K562 (cell line): Measurements from ENCODE around the gene SS18.

Experiments
- CTCF ChIP-seq, 3 experiments: IDR thresholded peaks in 2 of 3; conservative IDR thresholded peaks in 1 of 3; 2 replicates each; pipeline ENCODE4 v1.5.1; 2011 to 2012; ENCODE audit warnings: low read length in 3 of 3, mild to moderate bottlenecking in 3 of 3, control low read depth in 2 of 3, improper control_type of control experiment in 1 of 3, inconsistent platforms in 1 of 3, low read depth in 1 of 3, mixed read lengths in 1 of 3, moderate library complexity in 1 of 3; ENCODE audit not compliant: insufficient read depth in 2 of 3
- EP400 ChIP-seq: fragments of 450-650 bp; IDR thresholded peaks from 2 replicates; pipeline ENCODE4 v1.6.1; 2017; ENCODE audit warnings: antibody characterized with exemption, mild to moderate bottlenecking, moderate library complexity
- EZH2 ChIP-seq: IDR thresholded peaks from 2 replicates; pipeline ENCODE4 v1.6.1; 2012; ENCODE audit warnings: low read depth, mild to moderate bottlenecking, inconsistent platforms, low read length, borderline replicate concordance
- GTF2F1 ChIP-seq: IDR thresholded peaks from 2 replicates; pipeline ENCODE4 v1.6.1; 2011; ENCODE audit warnings: low read depth, low read length, improper control_type of control experiment
- HSF4 ChIP-seq: fragments of 250-450 bp; sonication (Bioruptor Pico); IDR thresholded peaks from 2 replicates; pipeline ENCODE4 v2.1.2; 2022; ENCODE audit warnings: mild to moderate bottlenecking, moderate library complexity, borderline replicate concordance
- MEF2A ChIP-seq: IDR thresholded peaks from 2 replicates; pipeline ENCODE4 v1.6.1; 2011; ENCODE audit warnings: low read depth, mild to moderate bottlenecking, low read length, moderate library complexity; ENCODE audit not compliant: control insufficient read depth
- NFXL1 ChIP-seq: fragments of 450-650 bp; formaldehyde crosslinking; IDR thresholded peaks from 2 replicates; pipeline ENCODE4 v1.4.0; 2021; ENCODE audit warnings: mild to moderate bottlenecking
- RFX5 ChIP-seq: IDR thresholded peaks from 2 replicates; pipeline ENCODE4 v1.6.1; 2011; ENCODE audit warnings: low read depth, mild to moderate bottlenecking, improper control_type of control experiment, low read length
- TAF1 ChIP-seq: IDR thresholded peaks from 2 replicates; pipeline ENCODE4 v1.6.1; 2011; ENCODE audit warnings: mild to moderate bottlenecking, low read length, moderate library complexity; ENCODE audit not compliant: insufficient read depth, control insufficient read depth, severe bottlenecking; ENCODE audit errors: extremely low read depth
- TBP ChIP-seq: optimal IDR thresholded peaks from 2 replicates; pipeline ENCODE3; 2011; ENCODE audit warnings: low read depth, low read length, improper control_type of control experiment
- USF2 ChIP-seq: sonication (generic); formaldehyde crosslinking; IDR thresholded peaks from 2 replicates; pipeline ENCODE4 v1.5.0; 2020; ENCODE audit warnings: missing genetic modification reagents
- ZBTB33 ChIP-seq: sonication (generic); formaldehyde crosslinking; IDR thresholded peaks from 2 replicates; pipeline ENCODE4 v1.8.1; 2023; ENCODE audit warnings: mild to moderate bottlenecking, missing genetic modification reagents
- ZNF143 ChIP-seq: sonication (generic); formaldehyde crosslinking; IDR thresholded peaks from 2 replicates; pipeline ENCODE4 v1.9.0; 2022; ENCODE audit warnings: mild to moderate bottlenecking, missing genetic modification reagents

GRCh38 chr18:26044807-26045206 lies 45.6 kb downstream of the SS18 start:
- no peak for TF ChIP-seq EZH2
- TF ChIP-seq TBP, result no peak
- TF ChIP-seq EP400, result no peak
- no peak for TF ChIP-seq USF2 (CRISPR knock-in tag)
- no peak for TF ChIP-seq ZNF143 (CRISPR knock-in tag)
- no peak for TF ChIP-seq NFXL1
- TF ChIP-seq TAF1, result no peak
- no peak for TF ChIP-seq ZBTB33 (CRISPR knock-in tag)
- TF ChIP-seq RFX5, result no peak
- TF ChIP-seq HSF4 (CRISPR knock-in tag), result no peak
- TF ChIP-seq CTCF (IDR thresholded peaks at IDR 0.05 in 2 of 3, conservative IDR thresholded peaks at IDR 0.05 in 1 of 3; ENCODE audit: insufficient read depth in 2 of 3, low read depth in 1 of 3, low read length in 3 of 3), result no peak
- no peak for TF ChIP-seq GTF2F1
- TF ChIP-seq MEF2A, result no peak
